NB4 (cell line): ENCODE data around the gene PORCN.

Experiments
- CTCF ChIP-seq: IDR thresholded peaks from one replicate; pipeline ENCODE4 v1.5.1; 2012; ENCODE audit warnings: low read depth, low read length
- MAX ChIP-seq: IDR thresholded peaks from 2 replicates; pipeline ENCODE4 v1.6.1; 2011; ENCODE audit warnings: low read depth, low read length
- POLR2A ChIP-seq: IDR thresholded peaks from 2 replicates; pipeline ENCODE4 v1.6.1; 2011; ENCODE audit warnings: mild to moderate bottlenecking; ENCODE audit not compliant: insufficient read length; ENCODE audit errors: extremely low read depth

GRCh38 chrX:48498374-48498809 is 10.4 kb upstream of the PORCN start:
- no peak for TF ChIP-seq CTCF
- no peak for TF ChIP-seq POLR2A
- TF ChIP-seq MAX = no peak
